KOPT-K1 (cell line): ENCODE measurements around the gene SP8.

Experiments
- H3K27ac ChIP-seq: fragments of 200-600 bp; sonication (generic); 2 replicates; pipeline ENCODE4 v1.5.1; 2016; ENCODE audit warnings: antibody characterized with exemption, mild to moderate bottlenecking, low read depth, low read length; ENCODE audit not compliant: poor library complexity, severe bottlenecking
- H3K36me3 ChIP-seq: fragments of 200-600 bp; sonication (generic); 2 replicates; pipeline ENCODE4 v1.5.1; 2017; ENCODE audit warnings: antibody characterized with exemption, mild to moderate bottlenecking, low read length, moderate library complexity; ENCODE audit not compliant: insufficient read depth
- H3K9me3 ChIP-seq: fragments of 200-600 bp; sonication (generic); 2 replicates; pipeline ENCODE4 v1.5.1; 2017; ENCODE audit warnings: antibody characterized with exemption, low read length, mild to moderate bottlenecking; ENCODE audit not compliant: insufficient read depth, poor library complexity, severe bottlenecking

Gene SP8

GRCh38 chr7:20786049-20786412, 655 bp downstream of the SP8 start:
- Histone ChIP-seq H3K36me3 (no peaks in the 10 kb centered on the region), H3K9me3 (no peaks in the 10 kb centered on the region), H3K27ac (no peak overlapping the region)

DNA sequence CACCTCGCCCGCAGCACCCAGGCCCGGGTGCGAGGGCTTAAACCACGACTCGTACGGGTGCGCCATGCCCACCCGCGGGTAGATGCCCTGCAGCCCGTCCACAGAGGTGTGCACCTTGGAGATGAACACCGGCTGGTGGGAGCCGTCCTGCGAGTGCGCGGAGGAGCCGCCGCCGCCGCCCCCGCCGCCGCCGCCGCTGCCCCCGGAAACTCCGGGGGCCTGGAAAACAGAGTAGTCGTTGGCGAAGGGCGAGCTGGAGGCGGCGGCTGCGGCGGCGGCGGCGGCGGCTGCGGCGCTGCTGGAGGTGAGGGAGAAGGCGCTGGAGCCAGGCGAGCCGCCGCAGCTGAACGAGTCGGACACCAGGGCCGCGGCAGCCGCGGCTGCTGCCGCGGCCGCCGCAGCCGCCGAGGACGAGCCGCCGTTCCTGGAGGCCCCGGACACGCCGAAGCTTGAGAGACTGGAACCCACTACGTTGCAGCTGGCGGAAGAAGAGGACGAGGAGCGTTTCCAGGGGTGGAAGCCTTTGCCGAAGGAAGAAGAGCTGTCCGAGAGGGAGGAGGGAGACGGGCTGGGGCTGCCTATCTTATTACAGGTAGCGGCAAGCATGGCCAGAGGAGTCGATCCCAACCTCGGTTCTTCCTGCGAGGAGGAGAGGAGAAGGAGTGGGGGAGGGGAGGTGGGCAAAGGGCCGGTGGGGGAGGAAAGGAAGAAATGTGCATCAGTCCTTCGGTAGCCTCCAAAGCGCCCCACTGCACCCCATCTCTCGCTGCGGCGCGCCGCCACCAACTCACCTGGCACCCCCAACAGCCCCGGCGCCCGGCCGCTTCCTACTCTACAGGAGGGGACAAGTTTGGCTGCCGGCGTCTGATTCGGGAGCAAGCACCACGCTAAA, 1.3 kb downstream of the SP8 start:
- H3K9me3 ChIP-seq: no peaks in the 10 kb centered on the region
- H3K27ac ChIP-seq: no peak overlapping the region
- no peaks in the 10 kb centered on the region for H3K36me3 ChIP-seq

- H3K27ac ChIP-seq: no peak overlapping the region
- H3K36me3 ChIP-seq: no peaks in the 10 kb centered on the region
- no peaks in the 10 kb centered on the region for H3K9me3 ChIP-seq
These were observed 2.1 kb downstream of the SP8 start for GRCh38 chr7:20784388-20785156.

DNA sequence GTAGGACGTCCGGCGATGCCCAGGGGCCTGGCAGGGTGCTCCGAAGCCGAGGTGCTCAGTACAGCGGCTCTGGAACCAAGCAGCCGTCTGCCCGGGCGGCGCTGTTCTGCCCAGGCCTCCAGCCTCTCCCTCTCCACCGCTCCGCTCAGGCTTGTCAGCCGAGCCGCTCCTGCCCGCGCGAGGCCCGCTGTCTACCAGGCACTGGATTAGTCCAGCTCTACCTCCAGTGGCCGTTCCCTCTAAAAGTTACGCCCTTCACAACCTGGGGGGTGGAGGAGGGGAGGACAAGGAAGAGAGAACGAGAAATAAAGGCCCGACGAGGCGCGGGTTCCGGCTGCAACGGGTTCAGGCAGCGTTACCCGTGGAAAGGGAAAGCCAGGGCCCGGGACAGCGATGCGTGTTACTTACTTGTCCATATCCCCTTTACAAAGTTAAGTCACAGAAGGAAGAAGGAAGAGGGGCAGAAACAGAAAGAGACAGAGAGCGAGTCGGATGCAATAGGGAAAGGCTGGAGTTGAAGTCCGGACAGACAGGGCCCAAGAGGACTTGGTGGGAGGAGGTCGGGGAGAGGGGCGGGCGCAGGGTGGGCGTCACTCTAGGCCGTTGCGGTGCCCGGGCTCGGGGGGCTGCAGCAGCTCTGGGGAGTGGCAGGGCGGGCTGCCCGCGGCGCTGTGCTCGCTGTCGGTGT, 2.8 kb downstream of the SP8 start:
- H3K9me3 ChIP-seq: no peaks in the 10 kb centered on the region
- no peak overlapping the region for H3K27ac ChIP-seq
- H3K36me3 ChIP-seq: no peaks in the 10 kb centered on the region

DNA sequence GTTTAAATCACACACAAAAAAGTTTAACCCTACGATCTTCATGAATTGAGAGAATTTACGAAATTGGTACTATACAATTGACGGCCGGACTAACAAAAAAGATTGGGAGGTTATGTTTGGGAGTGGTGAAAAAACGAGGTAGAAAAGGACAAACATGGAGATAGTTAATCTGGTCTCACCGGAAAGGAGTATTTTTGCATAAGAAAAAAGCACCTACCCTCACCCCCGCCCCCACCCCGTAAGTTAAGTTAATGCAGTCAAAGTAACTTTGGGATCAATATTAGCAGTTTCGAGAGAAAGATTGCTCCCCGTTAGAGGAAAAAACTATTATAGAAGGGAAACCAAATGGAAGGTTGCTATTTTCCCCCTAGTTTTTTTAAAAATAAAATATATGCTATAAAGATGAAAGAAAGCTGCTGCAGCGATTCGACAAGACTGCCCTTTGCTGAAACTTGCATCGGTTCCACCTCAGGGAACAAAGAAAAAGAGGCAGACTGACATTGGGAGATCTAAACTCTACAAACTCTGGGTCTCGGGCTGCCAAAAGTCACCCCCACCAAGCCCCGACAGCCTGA, 3.5 kb downstream of the SP8 start:
- Histone ChIP-seq H3K27ac (no peak overlapping the region), H3K36me3 (no peaks in the 10 kb centered on the region), H3K9me3 (peaks cover 2% of the 10 kb centered on the region)

DNA sequence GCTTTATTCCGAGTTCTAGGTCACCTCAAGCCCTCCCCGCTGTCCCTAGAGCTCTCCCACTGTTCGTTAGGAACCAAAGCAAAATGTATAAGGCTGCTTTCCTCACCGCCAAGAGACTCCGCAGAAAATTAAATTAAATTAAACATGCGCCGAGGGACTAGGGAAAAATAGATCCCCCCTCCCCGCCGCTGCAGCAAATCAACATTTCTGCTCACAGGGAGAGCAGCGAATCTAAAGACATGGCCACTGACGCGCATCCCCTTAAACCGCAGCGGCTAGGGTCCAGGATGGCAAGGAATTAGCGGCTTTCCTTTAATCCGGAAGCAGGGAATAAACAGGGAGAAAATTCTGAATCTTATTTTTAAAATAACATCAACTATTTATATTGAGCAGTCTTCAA, 7.6 kb downstream of the SP8 start:
- Histone ChIP-seq H3K27ac (no peak overlapping the region), H3K36me3 (no peaks in the 10 kb centered on the region), H3K9me3 (peaks cover 14% of the 10 kb centered on the region)

DNA sequence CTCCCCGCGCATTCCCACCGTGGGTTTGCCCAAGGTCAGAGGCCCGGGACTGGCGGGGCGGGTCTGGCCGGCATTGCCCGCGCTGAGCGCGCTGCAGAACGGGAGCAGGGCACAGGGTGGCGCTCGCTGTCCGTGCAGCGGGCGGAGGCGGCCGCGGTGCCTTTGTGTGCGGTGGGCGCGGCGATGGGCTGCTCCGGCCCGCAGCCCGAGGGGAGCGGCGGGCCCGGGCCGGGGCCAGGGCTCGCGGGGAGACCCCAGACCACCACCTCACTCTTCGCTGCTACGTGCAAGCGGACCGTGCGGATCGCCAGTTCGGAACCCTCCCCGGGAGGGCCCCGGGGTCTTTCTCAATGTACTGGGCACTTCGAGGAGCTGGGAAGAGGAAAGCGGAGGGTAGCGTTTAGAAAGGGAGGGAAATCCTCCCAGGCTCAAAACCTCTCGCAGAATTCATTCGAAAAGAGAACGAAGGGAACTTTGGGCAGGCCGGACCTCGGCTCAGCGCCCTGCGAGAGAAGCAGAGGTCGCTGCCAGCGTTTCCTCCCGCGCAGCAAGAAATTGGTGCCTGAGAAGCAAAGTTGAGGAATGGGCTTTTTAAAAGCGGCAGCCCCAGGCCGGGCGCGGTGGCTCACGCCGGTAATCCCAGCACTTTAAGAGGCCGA, 8.5 kb downstream of the SP8 start:
- H3K27ac ChIP-seq: no peak overlapping the region
- peaks cover 14% of the 10 kb centered on the region for H3K9me3 ChIP-seq
- no peaks in the 10 kb centered on the region for H3K36me3 ChIP-seq

DNA sequence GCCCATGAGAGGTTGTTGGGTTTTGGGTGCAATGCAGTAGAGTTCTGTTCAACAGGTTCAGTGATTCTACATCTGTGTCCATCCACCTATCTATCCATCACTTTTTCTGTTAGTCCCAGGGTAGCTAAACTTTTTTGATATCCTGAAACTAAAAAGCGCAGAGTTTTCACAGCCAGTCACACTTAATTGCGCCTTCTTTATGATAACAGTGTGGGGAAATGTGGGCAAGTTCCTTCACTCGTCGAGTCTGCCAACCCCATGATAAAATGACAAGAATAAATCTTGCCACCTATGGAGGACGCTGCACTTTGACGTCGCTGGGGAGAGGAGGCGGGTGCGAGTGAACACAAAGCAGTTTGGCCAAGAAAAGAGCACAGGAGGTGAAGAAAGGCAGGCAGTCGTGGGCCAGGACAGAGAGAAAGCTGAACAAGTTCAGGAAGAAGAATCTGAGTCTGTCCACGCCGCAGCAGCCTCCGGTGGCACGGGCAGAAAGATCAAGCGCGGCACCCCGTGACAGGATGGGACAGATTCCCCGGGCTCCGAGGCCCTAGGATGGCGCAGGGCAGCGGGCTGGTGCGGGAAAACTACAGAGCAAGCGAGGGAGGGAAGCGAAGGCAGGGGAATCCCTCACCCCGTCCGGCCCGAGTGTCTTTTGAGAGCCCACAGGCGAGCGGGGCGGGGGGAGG, 9.2 kb downstream of the SP8 start:
- Histone ChIP-seq H3K9me3 (peaks cover 14% of the 10 kb centered on the region), H3K27ac (no peak overlapping the region), H3K36me3 (no peaks in the 10 kb centered on the region)

- Histone ChIP-seq H3K36me3 (no peaks in the 10 kb centered on the region), H3K9me3 (peaks cover 14% of the 10 kb centered on the region), H3K27ac (no peak overlapping the region)
These were observed 9.7 kb downstream of the SP8 start for GRCh38 chr7:20776942-20777341.

- no peaks in the 10 kb centered on the region for H3K36me3 ChIP-seq
- no peak overlapping the region for H3K27ac ChIP-seq
- H3K9me3 ChIP-seq: peaks cover 14% of the 10 kb centered on the region
These were observed 10.3 kb downstream of the SP8 start for GRCh38 chr7:20776214-20776911.

DNA sequence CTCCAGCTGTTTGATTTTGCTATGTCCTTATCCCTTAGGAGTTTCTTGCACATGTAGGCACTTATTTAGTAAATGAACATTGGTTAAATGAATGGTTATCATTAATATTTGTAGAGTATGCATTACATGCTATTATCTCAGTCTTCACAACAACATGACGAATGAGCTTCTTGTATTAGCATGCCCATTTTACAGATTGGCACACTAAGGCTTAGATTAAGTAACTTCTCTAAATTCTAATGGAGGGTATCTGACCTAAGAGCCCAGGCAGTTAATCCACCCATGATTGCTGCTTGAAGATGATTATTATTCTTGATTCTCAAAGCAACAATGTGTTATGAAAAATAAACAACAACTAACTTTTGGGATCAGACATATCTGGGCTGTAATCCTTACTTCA, 32.7 kb downstream of the SP8 start:
- Histone ChIP-seq H3K36me3 (no peaks in the 10 kb centered on the region), H3K27ac (no peak overlapping the region), H3K9me3 (no peaks in the 10 kb centered on the region)

DNA sequence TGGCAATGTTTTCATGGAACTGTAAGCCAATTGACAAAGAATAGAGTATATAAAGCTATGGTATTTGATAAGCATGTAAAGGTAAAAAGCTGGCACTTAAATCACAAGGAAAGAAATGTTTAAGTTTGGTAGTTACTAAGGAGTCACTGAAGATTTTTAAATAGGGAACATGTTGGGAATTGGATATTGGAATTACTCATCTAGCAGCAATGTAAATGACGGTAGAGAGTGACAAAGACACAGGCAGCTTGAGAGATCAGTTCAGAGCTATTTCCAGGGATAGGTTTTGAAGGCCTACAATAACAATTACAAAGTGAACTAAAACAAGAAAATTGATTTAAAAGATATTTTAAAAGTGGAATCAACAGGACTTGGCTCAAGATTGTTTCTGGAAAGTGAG, 36.8 kb downstream of the SP8 start:
- H3K27ac ChIP-seq: no peak overlapping the region
- H3K9me3 ChIP-seq: no peaks in the 10 kb centered on the region
- H3K36me3 ChIP-seq: no peaks in the 10 kb centered on the region

DNA sequence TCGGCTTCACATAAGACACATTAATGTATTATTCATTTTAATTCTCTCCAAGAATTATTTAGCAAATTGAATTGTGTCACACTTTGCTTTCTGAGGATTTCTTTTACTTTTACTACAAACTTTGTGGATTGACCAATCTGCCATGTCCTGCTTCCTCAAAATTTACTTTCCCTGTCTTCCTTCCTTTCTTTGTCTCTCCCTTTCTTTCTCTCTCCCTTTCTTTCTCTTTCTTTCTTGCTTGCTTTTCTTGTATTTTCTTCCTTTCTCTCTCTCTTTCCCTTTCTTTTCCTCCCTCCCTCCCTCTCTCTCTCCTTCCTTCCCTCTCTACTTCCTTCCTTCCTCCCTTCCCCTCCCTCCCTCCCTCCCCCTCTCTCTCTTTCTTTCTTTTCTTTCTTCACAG, 37.8 kb downstream of the SP8 start:
- no peak overlapping the region for H3K27ac ChIP-seq

GRCh38 chr7:20747001-20747400, 39.7 kb downstream of the SP8 start:
- Histone ChIP-seq H3K27ac (no peak overlapping the region), H3K9me3 (no peaks in the 10 kb centered on the region), H3K36me3 (no peaks in the 10 kb centered on the region)

More for the DNA sequence above, 37.8 kb downstream of the SP8 start:
- Histone ChIP-seq H3K36me3 (no peaks in the 10 kb centered on the region), H3K9me3 (no peaks in the 10 kb centered on the region)
